Fibroblast of villous mesenchyme (primary cell): ENCODE results near the gene TMCC2. TPM values are rescaled to one million over a fixed set of nuclear protein-coding genes. Genes with fewer than 3 reads are reported as not detected.

Experiments
- DNase-seq: peaks from one replicate; pipeline ENCODE4 v3.0.0-alpha.2; 2010; ENCODE audit warnings: low read depth
- H3K4me3 ChIP-seq: 2 replicates; pipeline ENCODE4 v1.5.1; 2011; ENCODE audit warnings: low read depth, mild to moderate bottlenecking, low read length
- total RNA-seq: library from RNA; depleted of rRNA; stranded (reverse); fragments of >200 nt; gene quantifications from 2 replicates; pipeline ENCODE4 v1.2.3, GENCODE V29; 2012
- TF ChIP-seq, protein P1 (sequence below): IDR thresholded peaks from 2 replicates; pipeline ENCODE4 v1.5.1; 2012; ENCODE audit warnings: low read depth, mild to moderate bottlenecking, low read length; ENCODE audit not compliant: insufficient read depth

TMCC2 gene
- total RNA-seq, 1 donor = 3.5 TPM

DNA sequence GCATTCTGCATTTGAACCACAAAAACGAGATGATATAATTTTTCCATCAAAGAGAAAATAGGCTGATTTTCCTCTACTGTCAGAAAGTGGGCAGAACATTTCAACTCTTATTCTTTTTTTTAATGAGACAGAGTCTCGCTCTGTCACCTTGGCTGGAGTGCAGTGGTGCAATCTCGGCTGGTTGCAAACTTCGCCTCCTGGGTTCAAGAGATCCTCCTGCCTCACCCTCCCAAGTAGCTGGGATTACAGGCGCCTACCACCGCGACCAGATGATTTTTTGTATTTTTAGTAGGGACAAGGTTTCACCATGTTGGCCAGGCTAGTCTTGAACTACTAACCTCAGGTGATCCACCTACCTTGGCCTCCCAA, 27.8 kb upstream of the TMCC2 start:
- H3K4me3 ChIP-seq = no peak overlapping the region
- no peak for DNase-seq
- TF ChIP-seq, protein P1, sequence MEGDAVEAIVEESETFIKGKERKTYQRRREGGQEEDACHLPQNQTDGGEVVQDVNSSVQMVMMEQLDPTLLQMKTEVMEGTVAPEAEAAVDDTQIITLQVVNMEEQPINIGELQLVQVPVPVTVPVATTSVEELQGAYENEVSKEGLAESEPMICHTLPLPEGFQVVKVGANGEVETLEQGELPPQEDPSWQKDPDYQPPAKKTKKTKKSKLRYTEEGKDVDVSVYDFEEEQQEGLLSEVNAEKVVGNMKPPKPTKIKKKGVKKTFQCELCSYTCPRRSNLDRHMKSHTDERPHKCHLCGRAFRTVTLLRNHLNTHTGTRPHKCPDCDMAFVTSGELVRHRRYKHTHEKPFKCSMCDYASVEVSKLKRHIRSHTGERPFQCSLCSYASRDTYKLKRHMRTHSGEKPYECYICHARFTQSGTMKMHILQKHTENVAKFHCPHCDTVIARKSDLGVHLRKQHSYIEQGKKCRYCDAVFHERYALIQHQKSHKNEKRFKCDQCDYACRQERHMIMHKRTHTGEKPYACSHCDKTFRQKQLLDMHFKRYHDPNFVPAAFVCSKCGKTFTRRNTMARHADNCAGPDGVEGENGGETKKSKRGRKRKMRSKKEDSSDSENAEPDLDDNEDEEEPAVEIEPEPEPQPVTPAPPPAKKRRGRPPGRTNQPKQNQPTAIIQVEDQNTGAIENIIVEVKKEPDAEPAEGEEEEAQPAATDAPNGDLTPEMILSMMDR = no peak

DNA sequence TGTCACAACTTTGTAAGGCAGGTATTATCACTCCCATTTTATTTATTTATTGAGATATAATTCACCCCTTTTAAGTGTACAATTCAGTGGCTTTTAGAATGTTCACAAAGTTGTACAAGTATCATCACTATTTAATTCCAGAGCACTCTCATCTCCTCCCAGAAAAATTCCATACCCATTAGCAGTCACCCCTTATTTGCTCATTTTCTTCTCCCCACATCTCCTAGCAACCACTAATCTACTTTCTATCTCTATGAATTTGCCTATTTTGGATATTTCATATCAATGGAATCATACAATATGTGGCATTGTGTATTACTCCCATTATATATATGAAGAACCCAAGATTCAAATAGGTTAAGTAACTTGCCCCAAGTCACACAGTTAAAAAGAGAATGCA, 23.2 kb upstream of the TMCC2 start:
- DNase-seq = no peak
- H3K4me3 ChIP-seq = no peak overlapping the region
- TF ChIP-seq, protein P1 = no peak

DNA sequence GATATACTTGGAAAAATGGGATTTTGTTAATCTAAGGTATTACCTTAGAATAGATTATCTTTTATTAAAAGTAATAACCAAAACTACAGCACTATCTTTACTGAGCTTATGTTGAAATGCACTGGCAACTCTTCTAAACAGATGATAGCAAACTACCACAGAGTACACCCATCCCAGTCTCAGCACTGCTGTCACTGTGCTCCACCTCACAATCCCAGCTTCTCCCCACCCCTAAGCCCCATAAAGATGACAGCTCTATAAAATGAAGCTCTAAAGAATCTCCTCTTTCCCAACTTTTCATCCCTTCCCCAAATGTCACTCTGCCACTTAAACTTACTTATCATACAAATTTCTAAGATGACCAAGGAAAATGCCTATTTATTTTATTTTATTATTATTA, 22.7 kb upstream of the TMCC2 start:
- TF ChIP-seq, protein P1 = no peak
- H3K4me3 ChIP-seq = no peak overlapping the region
- peak; percentile 34 for DNase-seq

DNA sequence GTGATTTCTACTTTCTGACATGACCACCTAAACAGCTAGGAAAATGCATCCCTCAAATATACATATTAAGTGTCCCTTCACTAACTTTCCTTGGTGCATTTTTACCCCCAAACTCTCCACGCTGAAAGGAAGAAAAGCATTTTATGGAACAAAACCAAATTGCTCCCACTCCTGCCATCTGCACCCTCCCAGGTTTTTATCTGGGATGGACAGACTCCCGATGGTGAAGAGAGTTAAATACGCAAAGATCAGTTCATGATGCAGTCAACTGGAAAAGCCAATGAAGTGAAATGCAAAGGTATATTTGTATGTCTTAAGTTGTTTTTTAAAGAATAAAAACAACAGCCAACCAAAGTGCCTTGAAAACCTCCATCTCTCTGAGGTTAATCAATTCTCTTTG, 18.9 kb upstream of the TMCC2 start:
- no peak overlapping the region for H3K4me3 ChIP-seq
- TF ChIP-seq, protein P1 = no peak
- no peak for DNase-seq

DNA sequence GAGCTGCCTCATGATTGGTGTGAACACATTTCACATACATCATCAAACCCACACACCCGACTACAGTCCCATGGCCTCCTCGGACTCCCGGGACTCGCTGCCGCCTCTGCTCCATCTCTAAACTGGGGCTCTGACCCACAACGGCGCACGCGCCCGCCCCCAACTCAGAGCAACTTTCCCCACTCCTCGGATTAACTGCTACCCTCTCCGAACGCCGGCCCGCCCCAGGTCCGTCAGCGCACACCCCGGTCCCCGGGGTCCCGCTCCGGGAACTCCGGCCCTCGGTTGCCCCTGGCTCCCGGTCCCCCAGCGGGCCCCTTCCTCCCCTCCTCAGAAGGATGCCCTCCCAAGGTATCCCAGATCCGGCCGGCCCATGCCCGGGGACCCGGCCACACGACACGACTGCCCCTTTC, 17.0 kb upstream of the TMCC2 start:
- TF ChIP-seq, protein P1 = no peak
- H3K4me3 ChIP-seq = peak overlapping the region; percentile 93
- peak; percentile 29 for DNase-seq

DNA sequence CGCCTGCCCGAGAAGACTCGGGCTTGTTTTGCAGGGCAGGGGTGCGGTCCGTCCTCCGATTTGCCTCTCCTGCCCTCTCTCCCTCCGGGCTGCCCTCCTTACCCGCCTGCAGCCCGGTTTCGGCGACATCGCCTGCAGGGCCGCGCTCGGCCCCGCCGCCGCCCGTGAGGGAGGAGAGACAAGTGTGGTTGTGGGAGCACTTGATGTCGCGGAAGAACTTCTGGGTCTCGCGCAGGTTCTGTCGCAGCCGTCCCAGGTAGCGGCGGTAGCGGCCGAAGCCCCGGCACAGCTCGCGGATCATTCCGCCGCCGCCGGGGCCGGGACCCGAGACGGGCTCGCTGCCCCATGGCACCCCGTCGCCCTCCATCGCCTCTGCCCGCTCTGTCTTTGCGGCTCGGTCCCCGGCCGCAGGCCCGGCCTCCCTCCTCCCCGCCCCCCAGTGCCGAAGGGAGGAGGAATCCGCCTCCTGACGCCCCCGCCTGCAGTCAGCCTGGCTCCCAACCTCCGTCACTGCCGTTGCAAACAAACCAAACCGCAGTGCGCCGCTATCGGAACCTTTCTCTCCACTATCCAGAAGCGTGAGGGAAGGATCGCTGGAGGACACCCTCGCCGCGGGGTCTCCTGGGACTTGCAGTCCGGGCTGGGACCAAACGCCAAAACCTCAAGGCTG, 16.4 kb upstream of the TMCC2 start, which contains the start of gene DSTYK:
TSS of gene DSTYK (minus strand) at position 534 of the 670 bp plus-strand sequence. CDS start at position 367, 167 bp downstream.
- peak within 1 kb of the TSS; percentile 93 for H3K4me3 ChIP-seq
- peak; percentile 96 for DNase-seq
- TF ChIP-seq, protein P1 = no peak
